ENCODE data around the gene ALPL.
"Not testable (repeated sequence)": the region's sequence is repeated elsewhere in the genome, so short reads cannot be mapped to it uniquely, and the experiment has no call there.

The ALPL gene

GRCh38 chr1:21563971-21564370, 54.7 kb downstream of the ALPL start:
- DNase-seq: no peak

GRCh38 chr1:21564521-21565095, 55.4 kb downstream of the ALPL start:
- DNase-seq: no peak

GRCh38 chr1:21565285-21565684, 56.1 kb downstream of the ALPL start:
- no peak for DNase-seq

GRCh38 chr1:21566361-21566760, 57.1 kb downstream of the ALPL start:
- DNase-seq: not testable (repeated sequence)

- DNase-seq: no peak
These were observed 58.2 kb downstream of the ALPL start for GRCh38 chr1:21567241-21568005.

- DNase-seq: peak; percentile 93
These were observed 59.0 kb downstream of the ALPL start for GRCh38 chr1:21568006-21568746.

- DNase-seq: peak; percentile 85
These were observed 59.7 kb downstream of the ALPL start for GRCh38 chr1:21568809-21569385.

- DNase-seq: no peak
These were observed 60.8 kb downstream of the ALPL start for GRCh38 chr1:21569820-21570527.

GRCh38 chr1:21570528-21570875, 61.3 kb downstream of the ALPL start:
- no peak for DNase-seq

GRCh38 chr1:21570885-21571284, 61.7 kb downstream of the ALPL start:
- no peak for DNase-seq

GRCh38 chr1:21572221-21572620, 63.0 kb downstream of the ALPL start:
- no peak for DNase-seq

- DNase-seq: no peak
These were observed 63.6 kb downstream of the ALPL start for GRCh38 chr1:21572735-21573277.

- no peak for DNase-seq
These were observed 64.3 kb downstream of the ALPL start for GRCh38 chr1:21573475-21573874.

GRCh38 chr1:21573971-21574465, 64.8 kb downstream of the ALPL start:
- DNase-seq: peak; percentile 91

- peak; percentile 82 for DNase-seq
These were observed 65.4 kb downstream of the ALPL start for GRCh38 chr1:21574466-21575151.

GRCh38 chr1:21575351-21575942, 66.2 kb downstream of the ALPL start:
- DNase-seq: no peak

- DNase-seq: no peak
These were observed 67.0 kb downstream of the ALPL start for GRCh38 chr1:21576031-21576797.

- no peak for DNase-seq
These were observed 67.6 kb downstream of the ALPL start for GRCh38 chr1:21576798-21577187.

- DNase-seq: no peak
These were observed 68.1 kb downstream of the ALPL start for GRCh38 chr1:21577324-21577723.

GRCh38 chr1:21577933-21578332, 68.7 kb downstream of the ALPL start:
- DNase-seq: no peak

- no peak for DNase-seq
These were observed 70.6 kb downstream of the ALPL start for GRCh38 chr1:21579791-21580190.
